Gastrocnemius medialis (tissue), 4 donors: ENCODE measurements around the gene CST5.
"Not testable (repeated sequence)": the region's sequence is repeated elsewhere in the genome, so short reads cannot be mapped to it uniquely, and the experiment has no call there.

Source experiments
- CTCF ChIP-seq, 5 experiments: fragments of 450-650 bp in 3 of 5; fragments of 200-600 bp in 2 of 5; sonication (generic) in 2 of 5; IDR thresholded peaks in 4 of 5; conservative IDR thresholded peaks in 1 of 5; 1 replicate in 4 of 5; 2 replicates in 1 of 5; pipeline ENCODE4 v1.5.1; 2016 to 2019; ENCODE audit warnings: antibody characterized with exemption in 5 of 5, mild to moderate bottlenecking in 3 of 5, moderate library complexity in 3 of 5
- POLR2A ChIP-seq, 2 donors: fragments of 450-650 bp; IDR thresholded peaks; one replicate each; pipeline ENCODE4 v1.6.1; 2017; ENCODE audit warnings: antibody characterized with exemption in 2 of 2, mild to moderate bottlenecking in 2 of 2, moderate library complexity in 2 of 2

- not testable (repeated sequence) for TF ChIP-seq POLR2A (IDR thresholded peaks at IDR 0.05); CTCF (IDR thresholded peaks at IDR 0.05 in 4 of 5, conservative IDR thresholded peaks at IDR 0.05 in 1 of 5)
These were observed 47.6 kb downstream of the CST5 start for GRCh38 chr20:23831961-23832360.
